ENCODE measurements around the gene PRDM11.

The PRDM11 gene

DNA sequence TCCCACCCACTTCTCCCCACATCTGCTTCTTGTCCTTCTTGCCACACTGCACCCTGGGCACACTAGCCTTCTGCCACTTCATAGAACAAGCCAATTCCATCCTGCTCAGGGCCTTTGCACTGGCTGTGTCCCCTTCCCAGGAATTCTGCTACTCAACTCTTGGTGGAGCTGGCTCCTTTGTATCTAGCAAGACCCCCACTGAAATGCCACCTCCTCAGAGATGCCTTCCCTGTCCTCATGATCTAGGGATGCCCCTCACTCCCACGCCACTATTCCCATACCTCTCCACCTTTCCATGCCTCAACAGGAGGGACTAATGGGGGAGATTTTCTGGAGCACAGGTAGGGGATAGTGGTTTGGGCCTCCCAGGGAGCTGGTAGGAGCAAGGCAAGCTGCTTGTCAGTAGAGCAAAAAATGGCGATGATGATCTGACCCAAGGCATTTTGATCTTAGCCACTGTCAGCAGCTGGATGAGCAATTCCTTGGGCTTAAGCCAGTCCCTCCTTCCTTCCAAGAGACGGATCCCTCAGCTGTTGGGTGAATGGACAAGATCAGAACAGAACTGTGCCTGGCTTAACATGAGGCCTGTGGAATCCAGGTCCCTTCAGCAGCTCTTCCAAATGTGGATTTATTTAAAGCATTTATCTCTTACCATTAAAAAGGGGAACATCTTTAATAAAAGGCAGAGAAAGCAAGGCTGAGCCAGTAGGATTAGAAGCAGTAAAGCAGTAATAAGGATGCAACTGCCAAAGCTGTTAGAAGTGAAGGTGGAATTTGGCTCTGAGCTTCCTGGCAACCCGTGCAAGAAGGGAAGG is 4.0 kb upstream of the PRDM11 start:
- DNase-seq = no peak

DNA sequence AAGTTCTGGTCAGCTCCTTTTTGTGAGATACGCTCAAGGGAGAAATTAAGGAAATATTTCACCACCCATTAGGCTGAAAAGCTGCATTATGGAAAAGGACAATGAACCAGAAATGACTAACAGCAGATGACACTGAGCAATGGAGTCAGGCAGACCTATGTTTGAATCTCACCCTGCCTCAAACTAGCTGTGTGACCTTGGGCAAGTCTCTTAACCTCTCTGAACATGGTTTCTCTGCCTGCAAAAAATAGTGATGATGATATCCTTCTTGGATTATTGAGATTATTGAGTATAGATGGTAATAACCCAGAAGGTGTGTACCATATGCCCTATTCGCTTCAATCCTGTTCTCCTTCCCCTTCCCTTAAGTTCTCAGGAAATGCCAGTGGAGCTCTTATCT is 2.9 kb upstream of the PRDM11 start:
- no peak for DNase-seq

DNA sequence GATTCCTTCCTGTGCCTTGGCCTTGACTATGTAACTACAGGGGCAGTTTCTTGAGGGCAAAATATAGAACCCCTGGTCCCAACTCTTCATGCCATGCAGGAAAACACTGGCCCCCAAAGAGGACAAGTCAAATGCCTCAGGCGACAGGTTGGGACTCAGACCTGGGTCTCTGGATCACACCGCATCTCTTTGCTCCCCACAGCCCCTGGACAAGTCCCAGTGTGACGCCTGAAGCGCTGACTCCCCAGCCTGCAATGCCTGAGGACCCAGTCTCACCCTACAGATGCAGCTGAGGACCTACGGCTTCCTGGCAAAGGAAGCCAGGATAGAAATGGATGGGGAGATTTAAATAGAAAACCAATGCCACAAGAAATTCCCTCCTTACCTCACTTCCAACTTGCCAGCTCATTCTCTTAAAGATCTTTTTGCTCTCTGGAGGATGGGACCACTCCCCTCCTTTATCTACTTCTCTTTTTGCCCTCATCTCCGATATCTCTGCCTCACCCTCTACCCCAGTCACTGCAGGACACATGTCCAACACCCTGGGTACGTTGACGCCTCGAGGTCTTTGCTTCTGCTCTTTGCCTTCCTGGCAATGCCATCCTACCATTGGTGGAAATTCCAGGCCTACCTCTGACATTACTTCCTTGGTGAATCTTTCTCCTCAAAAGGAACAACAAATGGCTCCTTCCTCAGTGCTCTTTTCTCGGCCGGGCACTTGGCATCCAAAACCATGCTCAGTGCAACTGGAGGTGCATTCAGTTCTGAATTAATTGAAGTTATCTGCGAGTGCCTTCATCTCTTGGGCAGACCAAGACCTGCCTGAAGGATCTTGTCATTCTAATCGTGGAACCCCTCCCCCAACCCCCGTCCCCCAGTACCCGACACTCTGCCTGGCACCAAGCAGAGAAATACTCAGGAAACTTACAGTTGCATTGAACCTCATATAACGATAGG is 2.0 kb upstream of the PRDM11 start:
- DNase-seq = no peak

DNA sequence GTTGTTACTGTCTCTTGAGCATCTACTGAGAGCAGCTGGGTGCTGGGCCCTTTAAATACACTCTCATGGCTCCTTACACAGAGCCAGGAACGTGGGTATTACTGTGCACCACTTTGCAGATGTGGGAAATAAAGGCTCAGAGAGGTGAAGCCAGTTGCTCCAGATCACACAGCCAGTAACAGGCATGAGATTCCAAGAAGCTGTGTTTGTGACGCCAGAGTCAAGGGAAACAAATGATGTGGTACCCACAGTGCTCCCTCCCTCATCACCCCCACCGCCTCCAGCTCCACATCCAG is 1.4 kb upstream of the PRDM11 start:
- DNase-seq = no peak

DNA sequence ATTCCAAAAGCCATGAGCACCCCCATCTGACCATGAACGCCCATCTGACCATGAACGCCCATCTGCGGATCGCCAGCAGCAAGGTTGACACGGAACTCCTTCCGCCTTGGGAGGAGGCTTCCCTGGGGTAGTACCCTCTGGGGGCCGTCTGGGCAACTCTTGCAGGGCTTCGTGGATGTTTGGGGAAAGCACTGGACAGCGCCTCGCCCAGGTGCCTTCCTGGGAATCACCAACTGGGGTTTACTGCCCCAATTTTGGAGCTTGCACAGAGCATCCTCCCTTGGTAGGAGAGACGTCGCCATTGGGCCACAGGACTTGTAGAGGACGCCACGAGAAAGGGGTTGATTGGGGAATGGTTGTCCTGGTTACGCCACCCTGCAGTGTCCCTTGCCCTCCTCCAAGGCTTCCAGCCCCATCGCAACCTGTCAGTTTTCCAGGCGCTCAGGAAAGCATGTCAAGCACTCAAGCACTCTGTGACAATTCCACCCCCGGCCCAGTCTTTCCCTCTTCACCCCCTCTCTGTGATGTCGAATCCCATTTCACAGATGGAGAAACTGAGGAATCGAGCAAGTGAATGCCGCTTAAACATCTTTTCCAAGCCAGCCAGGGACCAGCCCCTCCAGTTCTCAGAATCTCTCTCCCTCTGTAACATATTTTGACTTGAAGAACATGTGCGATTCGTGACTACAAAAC is 914 bp upstream of the PRDM11 start:
- DNase-seq = no peak

DNA sequence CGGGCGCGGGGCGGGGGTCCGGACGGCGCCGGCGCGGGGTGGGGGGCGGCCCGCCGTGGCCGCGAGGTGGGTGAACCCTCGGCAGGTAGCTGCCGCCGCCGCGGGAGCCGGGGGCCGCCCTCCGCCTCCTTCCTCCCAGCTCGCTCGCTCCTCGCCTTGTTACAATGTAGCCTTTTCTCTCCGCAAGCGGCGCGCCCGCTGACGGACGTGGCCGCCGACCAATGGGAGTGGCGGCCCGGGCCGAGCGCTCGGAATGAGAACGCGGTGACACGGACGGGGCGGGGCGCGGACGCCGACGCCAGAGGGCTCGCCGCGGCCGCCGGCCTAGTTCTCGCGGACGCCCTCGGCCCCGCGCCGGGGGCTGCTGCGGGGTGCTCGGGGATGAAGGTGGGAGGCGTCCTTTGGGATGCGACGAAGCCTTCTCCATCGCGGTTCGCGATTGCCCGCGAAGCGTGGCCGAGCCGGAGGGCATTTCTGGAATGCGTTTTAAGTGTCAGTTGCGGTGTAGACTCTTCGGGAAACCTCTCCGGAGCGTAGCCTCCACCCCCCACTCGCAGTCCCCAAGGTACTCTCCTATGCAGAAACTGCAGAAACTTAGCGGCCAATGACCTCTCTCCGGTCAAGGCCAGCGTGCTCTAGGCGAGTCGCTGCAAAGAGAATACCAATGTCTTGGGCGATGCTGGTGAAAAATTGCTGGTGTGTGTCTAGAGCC is 734 bp downstream of the PRDM11 start:
- peak; percentile 92 for DNase-seq

DNA sequence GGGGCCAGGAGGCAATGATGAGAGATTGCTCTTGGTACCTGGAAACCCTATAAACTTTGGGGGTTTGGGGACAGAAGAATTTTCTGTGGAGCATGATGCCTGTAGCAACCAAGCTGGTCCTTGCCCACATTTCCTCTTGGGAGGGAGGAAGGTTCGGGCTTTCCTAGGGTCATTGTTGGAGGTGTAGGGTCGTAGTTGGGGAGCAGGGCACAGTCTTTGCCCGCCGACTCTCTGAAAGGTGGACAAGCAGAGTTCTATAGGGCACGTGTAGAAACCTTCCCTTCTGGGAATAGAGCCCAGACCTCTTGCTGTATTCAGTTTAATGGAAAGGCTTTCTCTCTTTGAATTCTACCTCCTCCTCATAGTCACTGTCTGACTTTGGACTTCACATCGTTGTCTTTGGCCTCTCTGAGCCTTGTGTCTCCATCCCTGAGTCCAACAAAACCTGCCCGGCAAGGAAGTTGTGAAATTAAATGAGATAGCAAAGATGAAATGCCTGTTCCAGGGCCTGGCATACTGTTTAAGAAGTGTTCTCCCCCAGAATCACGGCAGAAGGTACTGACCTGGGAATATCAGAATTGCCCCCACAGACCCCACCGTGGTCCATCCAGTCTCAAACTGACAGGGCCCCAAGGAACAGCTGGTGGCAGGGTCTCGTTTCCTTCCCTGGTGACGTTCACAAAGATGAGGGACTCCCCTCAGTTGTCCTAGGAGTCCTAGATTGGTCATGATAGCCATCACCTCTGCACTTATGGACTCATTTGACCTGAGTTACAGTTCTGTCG is 1.6 kb downstream of the PRDM11 start:
- no peak for DNase-seq

DNA sequence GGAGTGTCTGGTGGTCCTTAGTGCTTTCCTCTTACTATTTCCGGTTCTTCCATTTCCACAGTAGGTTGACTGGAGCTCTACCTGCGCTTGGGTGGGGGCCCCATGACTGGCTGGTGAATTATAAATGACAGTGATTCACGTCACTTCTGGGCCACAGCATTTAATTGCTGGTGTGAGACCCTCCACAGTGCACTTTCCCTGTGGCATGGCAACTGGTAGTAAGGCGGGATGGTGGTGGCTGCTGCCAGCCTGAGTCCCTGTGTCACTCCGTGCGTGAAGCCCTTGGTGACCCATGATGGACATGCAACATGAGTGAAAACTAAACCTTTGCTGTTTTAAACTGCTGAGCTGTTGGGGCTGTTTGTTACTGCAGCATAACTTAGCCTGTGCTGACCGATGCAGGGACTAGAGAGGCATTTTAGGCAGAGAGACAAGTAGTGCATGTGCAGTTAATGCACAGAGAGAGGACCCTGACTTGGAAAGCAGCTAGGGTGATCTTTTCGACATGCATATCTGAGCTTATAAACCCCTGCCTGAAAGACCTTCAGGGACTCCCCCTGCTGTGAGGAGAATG is 3.1 kb downstream of the PRDM11 start:
- no peak for DNase-seq

DNA sequence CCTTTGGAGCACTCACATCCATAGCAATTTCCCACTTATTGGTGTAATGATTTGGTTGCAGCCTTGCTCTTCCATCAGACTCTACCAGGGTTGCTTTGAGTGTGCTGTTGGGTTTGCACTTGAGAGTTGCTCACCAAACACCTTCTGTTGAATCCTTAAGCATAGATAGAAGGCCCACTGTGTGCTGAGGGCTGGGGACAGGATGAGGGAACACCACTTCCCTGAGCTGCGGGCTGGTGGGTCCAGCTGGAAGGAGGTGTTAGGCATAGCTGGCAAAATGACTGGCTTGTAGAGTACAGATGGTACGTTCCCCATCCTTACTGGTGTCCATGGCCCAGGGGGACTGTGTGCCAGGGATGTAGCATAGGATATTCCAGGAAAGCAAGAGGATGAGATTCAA is 3.9 kb downstream of the PRDM11 start:
- no peak for DNase-seq

DNA sequence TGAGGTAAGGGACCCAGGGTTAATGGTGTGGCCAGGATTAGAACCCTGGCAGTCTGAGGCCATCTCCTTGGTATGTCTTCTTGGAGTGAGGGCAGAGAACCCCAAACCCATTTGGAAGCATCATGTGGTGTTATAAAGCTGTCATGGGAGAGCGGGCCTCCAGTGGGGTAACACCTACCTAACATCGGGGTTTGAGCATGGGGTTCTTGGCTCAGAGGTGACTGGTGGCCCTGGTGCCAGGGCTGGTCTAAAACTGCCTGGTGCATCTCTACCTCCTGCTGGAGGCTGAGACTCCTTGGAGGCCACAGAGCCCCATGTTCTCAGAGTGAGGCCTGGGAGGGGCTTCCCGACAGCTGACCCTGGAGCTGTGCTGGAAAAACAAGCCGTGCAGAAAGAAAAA is 4.5 kb downstream of the PRDM11 start:
- no peak for DNase-seq

DNA sequence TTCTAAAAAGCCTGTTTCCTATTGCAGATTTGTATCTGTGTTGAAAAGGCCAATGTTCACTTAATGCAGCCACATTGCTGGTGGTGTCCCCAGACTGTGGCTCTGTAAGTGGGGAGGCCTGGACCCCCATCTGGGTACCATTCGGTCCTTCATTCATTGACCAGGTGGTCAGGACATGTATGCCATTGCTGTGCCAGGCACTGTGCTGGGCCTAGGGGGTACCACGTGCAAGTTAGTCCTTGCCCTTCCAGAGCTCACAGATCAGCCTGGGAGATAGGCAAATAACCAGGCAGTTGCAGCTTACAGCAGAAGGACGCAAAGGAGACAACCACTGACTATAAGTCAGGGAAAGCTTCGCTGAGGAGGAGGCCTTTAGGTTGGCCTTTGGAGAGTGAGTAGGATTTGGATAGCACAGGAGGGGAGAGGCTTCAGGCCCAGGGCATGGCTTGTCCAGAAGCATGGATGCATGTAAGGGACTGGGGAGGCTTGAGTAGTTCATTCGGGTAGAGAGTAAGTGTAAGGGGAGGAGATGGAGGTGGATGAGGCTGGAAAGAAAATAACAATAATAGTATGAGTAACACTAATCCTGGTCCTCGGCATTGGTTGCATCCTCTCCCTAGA is 5.0 kb downstream of the PRDM11 start:
- no peak for DNase-seq

DNA sequence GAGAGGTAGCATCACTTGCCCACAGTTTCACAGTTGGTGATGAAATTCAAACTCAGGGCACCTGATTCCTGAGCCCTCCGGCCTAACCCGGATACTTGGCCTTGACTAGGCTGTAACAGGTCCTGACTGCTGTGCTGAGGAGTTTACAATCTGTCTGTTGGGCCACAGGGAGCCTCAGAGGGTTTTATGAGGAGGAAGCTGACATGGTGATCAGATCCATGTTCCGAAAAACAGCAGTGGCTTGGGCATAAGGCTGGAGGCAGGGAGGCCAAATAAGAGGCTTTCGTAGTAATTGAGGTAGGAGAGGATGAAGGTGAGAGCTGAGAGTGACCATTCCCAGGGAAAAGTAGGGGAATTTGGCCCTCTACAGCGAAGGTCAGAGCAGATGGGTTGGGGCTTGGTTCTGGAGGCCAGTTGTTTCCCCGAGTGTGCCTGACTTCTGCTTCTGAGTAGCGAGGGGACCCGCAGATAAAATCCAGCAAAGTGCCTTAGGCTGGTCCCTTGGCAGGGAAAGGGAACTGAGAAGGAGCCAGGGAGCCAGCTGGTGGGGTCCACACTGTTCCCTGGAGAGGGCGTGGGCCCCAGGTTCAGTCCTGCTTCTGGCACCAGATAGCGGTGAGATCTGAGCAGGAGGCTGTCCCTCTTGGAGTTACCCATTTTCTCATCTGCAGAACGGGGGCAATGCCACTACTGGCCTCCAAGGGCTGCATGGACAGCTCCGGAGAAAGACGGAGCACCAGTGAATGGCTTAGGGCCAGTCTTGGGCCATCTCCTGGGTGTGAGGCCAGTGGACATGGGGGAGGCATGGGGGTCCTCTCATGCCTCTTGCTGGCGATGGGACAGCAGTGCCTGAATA is 6.5 kb downstream of the PRDM11 start:
- no peak for DNase-seq

DNA sequence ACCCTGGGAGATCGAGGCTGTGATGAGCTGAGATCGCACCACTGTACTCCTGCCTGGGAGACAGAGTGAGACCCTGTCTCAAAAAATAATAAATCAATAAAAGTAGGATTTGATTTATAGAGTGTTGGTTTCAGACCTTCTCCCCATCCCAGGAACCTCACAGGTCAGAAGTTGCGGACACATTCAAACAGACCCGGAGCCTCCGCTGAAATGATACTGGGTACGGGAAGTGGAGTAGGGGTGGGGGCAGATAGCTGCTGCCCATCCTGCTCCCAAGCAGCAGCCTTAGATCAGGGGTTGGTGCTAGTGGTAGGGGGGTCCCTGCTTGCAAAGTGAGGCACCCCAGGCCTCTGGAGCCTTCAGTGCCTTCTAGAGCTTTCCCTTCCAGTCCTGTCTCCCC is 7.8 kb downstream of the PRDM11 start:
- no peak for DNase-seq

DNA sequence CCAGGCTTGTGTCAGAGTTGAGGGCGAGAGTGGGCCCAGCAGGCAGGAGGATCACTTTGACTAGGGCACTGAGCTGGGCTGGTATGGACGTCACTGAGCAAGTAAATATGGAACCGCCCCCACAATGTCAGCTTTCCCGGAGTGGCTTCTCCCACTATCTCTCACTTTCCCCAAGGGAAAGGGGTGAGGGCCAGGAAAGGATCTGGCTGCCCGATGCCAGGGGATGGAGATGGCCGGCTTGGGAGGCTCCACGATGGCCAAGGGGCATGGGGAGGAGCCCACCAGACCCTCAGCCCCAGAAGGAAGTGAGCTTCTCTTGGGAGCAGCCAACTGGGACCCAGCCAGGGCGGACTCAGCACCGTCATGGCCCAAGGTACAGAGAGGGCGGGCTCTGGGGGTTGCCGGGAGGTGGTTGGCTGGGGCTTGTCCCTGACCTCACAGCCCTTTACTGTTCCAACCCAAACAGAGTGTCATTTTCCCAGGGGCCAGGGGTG is 8.7 kb downstream of the PRDM11 start:
- DNase-seq = no peak

DNA sequence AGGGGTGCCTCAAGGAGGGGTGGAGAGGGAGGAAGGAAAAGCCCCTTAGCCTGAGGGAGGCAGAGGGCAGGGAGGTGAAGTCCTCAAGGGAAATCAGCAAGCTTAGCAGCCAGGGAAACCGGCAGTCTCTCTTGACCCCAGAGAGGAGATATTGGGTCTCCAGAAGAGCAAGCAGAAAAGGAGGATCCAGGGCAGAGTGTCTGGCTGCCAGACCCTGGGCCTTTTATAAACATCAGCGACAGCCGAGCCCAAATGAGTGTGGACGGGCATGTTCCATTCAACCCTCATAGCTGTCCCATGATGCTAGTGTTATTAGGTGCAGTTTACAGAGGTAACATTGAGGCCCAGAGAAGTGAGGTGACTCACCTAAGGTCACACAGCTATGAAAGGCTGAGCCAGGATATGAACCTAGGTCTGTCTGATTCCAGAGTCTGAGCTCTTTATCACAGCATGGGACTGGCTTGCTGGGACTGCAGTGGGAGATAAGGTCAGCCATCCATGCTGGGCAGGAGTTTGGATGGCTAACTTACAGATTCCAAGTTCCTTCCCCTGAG is 9.3 kb downstream of the PRDM11 start:
- DNase-seq = no peak

DNA sequence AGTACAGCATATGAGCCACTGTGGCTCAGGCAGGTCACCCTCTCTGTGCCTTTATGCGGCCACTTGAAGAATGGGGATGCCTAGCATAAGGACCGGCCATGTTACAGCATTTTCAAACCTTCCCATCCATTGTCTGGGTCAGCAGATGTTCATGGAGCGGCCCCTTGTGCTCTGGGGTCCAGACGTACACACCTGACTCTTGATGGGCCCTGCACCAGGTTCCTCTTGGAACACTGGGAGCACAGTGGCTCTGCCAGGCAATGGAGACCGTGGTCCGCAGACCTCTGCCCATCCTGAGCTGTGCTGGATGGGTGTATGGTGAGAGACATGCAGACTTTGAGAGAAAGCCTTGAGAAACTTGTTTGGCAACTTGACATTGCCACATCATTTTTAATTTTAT is 9.8 kb downstream of the PRDM11 start:
- DNase-seq = no peak

DNA sequence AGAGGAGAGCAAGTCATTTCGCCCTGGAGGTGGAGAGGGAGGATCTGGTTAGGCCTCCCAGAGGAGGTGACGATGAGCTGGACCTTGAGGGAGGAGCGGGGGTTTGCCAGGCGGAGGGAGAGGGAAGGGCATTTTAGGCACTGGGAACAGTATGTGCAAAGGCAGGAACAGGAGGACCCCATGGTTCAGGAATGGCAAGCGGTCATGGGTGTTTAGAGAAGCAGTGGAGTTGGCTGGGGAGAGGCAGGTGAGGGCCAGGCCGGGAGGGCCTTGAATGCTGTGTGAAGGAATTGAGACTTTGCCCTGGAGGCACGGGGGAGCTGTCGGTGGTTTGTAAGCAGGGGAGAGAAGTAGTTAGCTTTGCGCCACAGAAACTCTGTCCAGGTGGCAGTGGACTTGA is 10.3 kb downstream of the PRDM11 start:
- DNase-seq = no peak

DNA sequence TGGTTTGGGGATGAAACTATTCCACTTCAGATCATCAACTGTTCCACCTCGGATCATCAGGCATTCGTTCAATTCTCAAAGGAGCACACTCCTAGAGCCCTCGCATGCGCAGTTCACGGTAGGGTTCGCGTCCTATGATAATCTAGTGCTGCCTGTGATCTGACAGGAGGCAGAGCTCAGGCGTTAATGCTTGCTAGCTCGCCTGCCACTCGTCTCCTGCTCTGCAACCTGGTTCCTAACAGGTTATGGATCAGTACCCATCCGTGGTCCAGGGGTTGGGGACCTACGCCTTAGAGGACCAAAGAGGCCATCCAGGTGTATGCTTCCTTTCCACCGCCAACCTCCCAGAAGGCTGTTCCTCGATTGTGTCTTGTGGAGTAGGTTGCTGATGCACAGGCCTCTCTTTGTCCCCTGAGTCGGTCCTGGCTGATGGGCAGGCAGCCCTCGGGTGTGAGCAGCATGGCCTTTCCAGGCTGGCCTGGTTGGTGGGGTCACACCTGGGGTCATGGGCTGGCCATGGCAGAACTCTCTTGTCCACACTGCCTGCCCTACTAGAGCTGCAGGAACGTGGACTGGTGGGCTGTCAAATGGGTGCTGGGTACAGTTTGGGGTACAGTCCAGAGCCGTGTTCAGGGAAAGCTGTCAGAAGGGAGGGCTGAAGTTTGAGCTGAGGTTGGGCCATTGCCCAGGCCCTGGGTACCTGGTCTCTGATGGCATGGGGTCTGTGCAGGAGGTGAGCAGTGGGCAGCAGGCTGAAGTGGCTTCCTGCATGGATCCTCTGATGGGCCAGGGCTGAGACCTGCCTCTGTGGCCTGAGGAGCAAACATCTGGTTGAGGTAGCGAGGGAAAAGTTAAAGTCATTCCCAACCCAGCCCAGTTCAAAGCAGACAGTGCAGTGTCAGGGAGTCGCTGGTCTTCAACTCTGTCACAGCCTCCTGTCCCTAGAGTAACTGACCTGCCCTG is 11.1 kb downstream of the PRDM11 start:
- DNase-seq = no peak
